ENCODE data around the gene PTTG1IP. TPM values are rescaled to one million over a fixed set of nuclear protein-coding genes. Genes with fewer than 3 reads are reported as not detected.

The PTTG1IP gene
- total and polyA plus RNA-seq, 2 of the 13 experiments (the other 11 are each of a cell fraction or from before 2014, with no cell fraction given), result 161 to 700 TPM

DNA sequence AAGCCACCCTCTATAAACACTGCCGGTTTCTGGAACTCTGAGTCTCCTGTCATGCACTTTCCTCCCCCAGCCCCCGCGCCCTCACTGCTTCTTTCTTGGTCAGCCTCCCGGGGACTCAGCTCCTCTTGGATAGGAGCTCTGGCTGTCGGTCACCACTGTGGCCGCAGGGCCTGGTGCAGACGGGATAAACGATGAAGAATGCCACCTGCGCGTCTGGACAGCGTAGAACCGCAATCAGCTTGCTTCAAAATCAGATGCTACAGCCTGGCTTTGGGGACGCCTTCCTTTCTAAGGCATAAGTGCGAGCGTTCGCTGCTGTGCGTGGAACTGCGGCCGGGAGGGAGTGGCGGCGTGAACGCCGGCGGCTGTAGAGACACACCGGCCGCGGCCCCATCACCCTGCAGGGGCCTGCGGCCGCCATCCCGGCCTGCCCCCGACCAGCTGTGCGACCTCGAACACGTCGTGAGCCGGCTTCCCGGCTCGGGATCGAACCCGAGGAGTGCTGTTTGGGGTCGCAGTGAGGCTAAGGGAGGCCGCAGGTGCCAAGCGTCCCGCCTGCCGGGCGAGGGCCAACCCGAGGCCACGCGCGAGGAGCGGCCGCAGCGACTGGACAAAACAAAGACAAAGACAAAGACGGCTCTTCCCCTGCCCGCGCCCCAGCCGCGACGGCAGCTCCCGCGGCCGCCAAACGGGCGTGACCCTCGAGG is 688 bp downstream of the PTTG1IP start (continued):
- TF ChIP-seq POLR2AphosphoS2 (IDR thresholded peaks at IDR 0.05; ENCODE audit: low read depth, low read length) (no peak), ZNF674 (CRISPR knock-in tag; IDR thresholded peaks at IDR 0.05; ENCODE audit: low read depth) (no peak), ZNF605 (CRISPR knock-in tag; IDR thresholded peaks at IDR 0.05) (no peak), ZNF546 (CRISPR knock-in tag; conservative IDR thresholded peaks at IDR 0.05) (no peak), ZNF143 (CRISPR knock-in tag; IDR thresholded peaks at IDR 0.05) (no peak), ZNF12 (CRISPR knock-in tag; IDR thresholded peaks at IDR 0.05) (no peak), ZNF326 (CRISPR knock-in tag; IDR thresholded peaks at IDR 0.05; ENCODE audit: borderline replicate concordance) (no peak), ZNF766 (CRISPR knock-in tag; IDR thresholded peaks at IDR 0.05; ENCODE audit: borderline replicate concordance) (no peak), MIXL1 (CRISPR knock-in tag; IDR thresholded peaks at IDR 0.05) (no peak), WIZ (CRISPR knock-in tag; IDR thresholded peaks at IDR 0.05) (no peak), ATM (IDR thresholded peaks at IDR 0.05; ENCODE audit: borderline replicate concordance) (no peak), FOXC1 (CRISPR knock-in tag; IDR thresholded peaks at IDR 0.05; ENCODE audit: borderline replicate concordance) (no peak), PHF8 (CRISPR knock-in tag; IDR thresholded peaks at IDR 0.05) (peak; percentile 30; the same call in 1 of the 2 replicates), ZNF124 (CRISPR knock-in tag; IDR thresholded peaks at IDR 0.05) (no peak), ZNF782 (CRISPR knock-in tag; IDR thresholded peaks at IDR 0.05; ENCODE audit: borderline replicate concordance) (no peak), ZKSCAN8 (CRISPR knock-in tag; IDR thresholded peaks at IDR 0.05; ENCODE audit: borderline replicate concordance) (no peak), SP5 (CRISPR knock-in tag; IDR thresholded peaks at IDR 0.05; ENCODE audit: borderline replicate concordance, low read depth) (no peak), PCBP2 (optimal IDR thresholded peaks at IDR 0.05; ENCODE audit: low read depth, low read length, poor library complexity, severe bottlenecking) (no peak), ETV6 (CRISPR knock-in tag; conservative IDR thresholded peaks at IDR 0.05) (no peak), NFYC (CRISPR knock-in tag; IDR thresholded peaks at IDR 0.05) (no peak)
- TF ChIP-seq, protein P1, sequence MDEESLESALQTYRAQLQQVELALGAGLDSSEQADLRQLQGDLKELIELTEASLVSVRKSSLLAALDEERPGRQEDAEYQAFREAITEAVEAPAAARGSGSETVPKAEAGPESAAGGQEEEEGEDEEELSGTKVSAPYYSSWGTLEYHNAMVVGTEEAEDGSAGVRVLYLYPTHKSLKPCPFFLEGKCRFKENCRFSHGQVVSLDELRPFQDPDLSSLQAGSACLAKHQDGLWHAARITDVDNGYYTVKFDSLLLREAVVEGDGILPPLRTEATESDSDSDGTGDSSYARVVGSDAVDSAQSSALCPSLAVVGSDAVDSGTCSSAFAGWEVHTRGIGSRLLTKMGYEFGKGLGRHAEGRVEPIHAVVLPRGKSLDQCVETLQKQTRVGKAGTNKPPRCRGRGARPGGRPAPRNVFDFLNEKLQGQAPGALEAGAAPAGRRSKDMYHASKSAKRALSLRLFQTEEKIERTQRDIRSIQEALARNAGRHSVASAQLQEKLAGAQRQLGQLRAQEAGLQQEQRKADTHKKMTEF (CRISPR knock-in tag; IDR thresholded peaks at IDR 0.05), result 0 out of 2 replicates have a peak, but pooled peaks have one; percentile 11
- TF ChIP-seq, protein P2, sequence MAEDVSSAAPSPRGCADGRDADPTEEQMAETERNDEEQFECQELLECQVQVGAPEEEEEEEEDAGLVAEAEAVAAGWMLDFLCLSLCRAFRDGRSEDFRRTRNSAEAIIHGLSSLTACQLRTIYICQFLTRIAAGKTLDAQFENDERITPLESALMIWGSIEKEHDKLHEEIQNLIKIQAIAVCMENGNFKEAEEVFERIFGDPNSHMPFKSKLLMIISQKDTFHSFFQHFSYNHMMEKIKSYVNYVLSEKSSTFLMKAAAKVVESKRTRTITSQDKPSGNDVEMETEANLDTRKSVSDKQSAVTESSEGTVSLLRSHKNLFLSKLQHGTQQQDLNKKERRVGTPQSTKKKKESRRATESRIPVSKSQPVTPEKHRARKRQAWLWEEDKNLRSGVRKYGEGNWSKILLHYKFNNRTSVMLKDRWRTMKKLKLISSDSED (CRISPR knock-in tag; IDR thresholded peaks at IDR 0.05), result no peak
- TF ChIP-seq, protein P3, sequence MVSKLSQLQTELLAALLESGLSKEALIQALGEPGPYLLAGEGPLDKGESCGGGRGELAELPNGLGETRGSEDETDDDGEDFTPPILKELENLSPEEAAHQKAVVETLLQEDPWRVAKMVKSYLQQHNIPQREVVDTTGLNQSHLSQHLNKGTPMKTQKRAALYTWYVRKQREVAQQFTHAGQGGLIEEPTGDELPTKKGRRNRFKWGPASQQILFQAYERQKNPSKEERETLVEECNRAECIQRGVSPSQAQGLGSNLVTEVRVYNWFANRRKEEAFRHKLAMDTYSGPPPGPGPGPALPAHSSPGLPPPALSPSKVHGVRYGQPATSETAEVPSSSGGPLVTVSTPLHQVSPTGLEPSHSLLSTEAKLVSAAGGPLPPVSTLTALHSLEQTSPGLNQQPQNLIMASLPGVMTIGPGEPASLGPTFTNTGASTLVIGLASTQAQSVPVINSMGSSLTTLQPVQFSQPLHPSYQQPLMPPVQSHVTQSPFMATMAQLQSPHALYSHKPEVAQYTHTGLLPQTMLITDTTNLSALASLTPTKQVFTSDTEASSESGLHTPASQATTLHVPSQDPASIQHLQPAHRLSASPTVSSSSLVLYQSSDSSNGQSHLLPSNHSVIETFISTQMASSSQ (IDR thresholded peaks at IDR 0.05; ENCODE audit: low read depth), result no peak
- TF ChIP-seq, protein P3 (CRISPR knock-in tag; IDR thresholded peaks at IDR 0.05; ENCODE audit: borderline replicate concordance), result no peak
- TF ChIP-seq, protein P4, sequence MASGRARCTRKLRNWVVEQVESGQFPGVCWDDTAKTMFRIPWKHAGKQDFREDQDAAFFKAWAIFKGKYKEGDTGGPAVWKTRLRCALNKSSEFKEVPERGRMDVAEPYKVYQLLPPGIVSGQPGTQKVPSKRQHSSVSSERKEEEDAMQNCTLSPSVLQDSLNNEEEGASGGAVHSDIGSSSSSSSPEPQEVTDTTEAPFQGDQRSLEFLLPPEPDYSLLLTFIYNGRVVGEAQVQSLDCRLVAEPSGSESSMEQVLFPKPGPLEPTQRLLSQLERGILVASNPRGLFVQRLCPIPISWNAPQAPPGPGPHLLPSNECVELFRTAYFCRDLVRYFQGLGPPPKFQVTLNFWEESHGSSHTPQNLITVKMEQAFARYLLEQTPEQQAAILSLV (CRISPR knock-in tag; IDR thresholded peaks at IDR 0.05; ENCODE audit: borderline replicate concordance), result no peak

All from HepG2 (cell line).